A549 (cell line): Measurements from ENCODE around the gene LRRC73.
"Not testable (repeated sequence)": the region's sequence is repeated elsewhere in the genome, so short reads cannot be mapped to it uniquely, and the experiment has no call there.

Experiments
- KDM5A ChIP-seq: fragments of 200-600 bp; sonication (generic); IDR thresholded peaks from 2 replicates; pipeline ENCODE4 v1.6.1; 2016; ENCODE audit warnings: antibody characterized with exemption, mild to moderate bottlenecking
- POLR2A ChIP-seq: IDR thresholded peaks from 2 replicates; pipeline ENCODE4 v1.6.1; 2012; ENCODE audit warnings: mild to moderate bottlenecking, low read length
- RAD21 ChIP-seq, 2 experiments: fragments of >200 bp in 1 of 2; sonication (Bioruptor Twin) in 1 of 2; formaldehyde crosslinking in 1 of 2; IDR thresholded peaks in 1 of 2; conservative IDR thresholded peaks in 1 of 2; 2 replicates in 1 of 2; 3 replicates in 1 of 2; pipeline ENCODE4 v1.6.1; 2012 to 2018; ENCODE audit warnings: inconsistent platforms in 1 of 2

DNA sequence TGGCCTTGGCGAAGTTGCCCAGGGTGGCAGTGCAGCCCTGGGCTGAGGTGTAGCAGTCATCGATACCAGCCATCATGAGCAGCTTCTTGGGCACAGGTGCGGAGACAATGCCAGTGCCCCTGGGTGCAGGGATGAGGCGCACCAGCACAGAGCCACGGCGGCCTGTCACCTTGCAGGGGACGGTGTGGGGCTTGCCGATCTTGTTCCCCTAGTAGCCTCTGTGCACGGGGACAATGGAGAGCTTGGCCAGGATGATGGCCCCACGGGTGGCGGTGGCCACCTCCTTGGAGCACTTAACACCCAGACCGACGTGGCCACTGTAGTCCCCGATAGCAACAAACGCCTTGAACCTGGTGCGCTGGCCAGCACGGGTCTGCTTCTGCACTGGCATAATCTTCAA, 28.8 kb upstream of the LRRC73 start:
- not testable (repeated sequence) for TF ChIP-seq RAD21 (conservative IDR thresholded peaks at IDR 0.05 in 1 of 2, IDR thresholded peaks at IDR 0.05 in 1 of 2); KDM5A; POLR2A
